Measurements from ENCODE around the gene DTX3.

Gene DTX3

GRCh38 chr12:57626111-57626920 is 21.7 kb downstream of the DTX3 start:
- Histone ChIP-seq H3K27me3 (ENCODE audit: insufficient read depth, low read length, poor library complexity) (peaks cover 16% of the 10 kb centered on the region), H4K20me1 (ENCODE audit: insufficient read depth, low read length) (no peaks in the 10 kb centered on the region), H3K36me3 (ENCODE audit: insufficient read depth, low read length) (no peaks in the 10 kb centered on the region), H3K4me2 (ENCODE audit: insufficient read depth, low read length) (no peak overlapping the region), H3K9me3 (ENCODE audit: insufficient read depth, low read length, severe bottlenecking) (no peaks in the 10 kb centered on the region), H3K79me2 (ENCODE audit: insufficient read depth, low read length) (no peaks in the 10 kb centered on the region), H3K4me1 (ENCODE audit: insufficient read depth, low read length) (no peaks in the 10 kb centered on the region), H3K4me3 (ENCODE audit: low read depth in 1 of 2, low read length in 2 of 2) (no peak overlapping the region), H3K9ac (ENCODE audit: low read depth, low read length) (no peak overlapping the region), H2AFZ (ENCODE audit: low read depth, low read length) (no peak overlapping the region), H3K27ac (ENCODE audit: low read length) (no peak overlapping the region)
- TF ChIP-seq CTCF (IDR thresholded peaks at IDR 0.05; ENCODE audit: borderline replicate concordance, extremely low read depth, low read length, poor library complexity, severe bottlenecking) (no peak), EZH2 (IDR thresholded peaks at IDR 0.05; ENCODE audit: borderline replicate concordance, low read depth, low read length, severe bottlenecking) (no peak)
- ATAC-seq (ENCODE audit: insufficient read depth, low read depth) (no peak), DNase-seq (no peak)

DNA sequence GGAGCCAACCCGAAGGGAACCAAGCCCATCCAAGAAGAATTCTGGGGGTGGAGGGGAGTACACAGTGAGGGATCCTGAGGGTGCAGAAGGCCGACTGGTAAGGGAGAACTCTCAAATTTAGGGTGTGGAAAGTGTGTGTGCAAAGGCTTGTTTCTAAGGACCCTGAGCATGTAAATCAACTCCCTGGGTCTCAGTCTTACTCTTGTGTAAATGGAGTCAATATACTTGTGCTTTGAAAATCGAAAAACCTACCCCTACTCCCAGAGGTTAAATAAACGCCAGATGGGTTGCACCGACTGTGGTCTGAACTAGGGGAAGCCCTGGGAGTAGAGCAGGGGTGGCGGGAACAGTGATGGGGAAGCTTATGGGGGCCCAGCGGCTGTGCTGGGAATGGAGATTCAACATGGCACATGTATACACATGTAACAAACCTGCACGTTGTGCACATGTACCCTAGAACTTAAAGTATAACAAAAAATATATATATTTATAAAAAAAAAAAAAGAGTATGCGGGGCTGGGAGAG is 22.4 kb downstream of the DTX3 start:
- DNase-seq (no peak), ATAC-seq (ENCODE audit: insufficient read depth, low read depth) (no peak)
- Histone ChIP-seq H3K4me2 (ENCODE audit: insufficient read depth, low read length) (no peak overlapping the region), H3K9me3 (ENCODE audit: insufficient read depth, low read length, severe bottlenecking) (no peaks in the 10 kb centered on the region), H4K20me1 (ENCODE audit: insufficient read depth, low read length) (no peaks in the 10 kb centered on the region), H3K79me2 (ENCODE audit: insufficient read depth, low read length) (no peaks in the 10 kb centered on the region), H3K36me3 (ENCODE audit: insufficient read depth, low read length) (no peaks in the 10 kb centered on the region), H3K27me3 (ENCODE audit: insufficient read depth, low read length, poor library complexity) (peaks cover 16% of the 10 kb centered on the region), H3K27ac (ENCODE audit: low read length) (no peak overlapping the region), H3K9ac (ENCODE audit: low read depth, low read length) (no peak overlapping the region), H3K4me3 (ENCODE audit: low read depth in 1 of 2, low read length in 2 of 2) (no peak overlapping the region), H3K4me1 (ENCODE audit: insufficient read depth, low read length) (no peaks in the 10 kb centered on the region), H2AFZ (ENCODE audit: low read depth, low read length) (no peak overlapping the region)
- TF ChIP-seq CTCF (IDR thresholded peaks at IDR 0.05; ENCODE audit: borderline replicate concordance, extremely low read depth, low read length, poor library complexity, severe bottlenecking) (no peak), EZH2 (IDR thresholded peaks at IDR 0.05; ENCODE audit: borderline replicate concordance, low read depth, low read length, severe bottlenecking) (no peak)

GRCh38 chr12:57627501-57628279 is 23.1 kb downstream of the DTX3 start:
- Histone ChIP-seq H3K36me3 (ENCODE audit: insufficient read depth, low read length) (no peaks in the 10 kb centered on the region), H3K4me2 (ENCODE audit: insufficient read depth, low read length) (no peak overlapping the region), H3K9me3 (ENCODE audit: insufficient read depth, low read length, severe bottlenecking) (no peaks in the 10 kb centered on the region), H2AFZ (ENCODE audit: low read depth, low read length) (no peak overlapping the region), H3K4me1 (ENCODE audit: insufficient read depth, low read length) (no peaks in the 10 kb centered on the region), H3K27ac (ENCODE audit: low read length) (no peak overlapping the region), H3K9ac (ENCODE audit: low read depth, low read length) (no peak overlapping the region), H3K27me3 (ENCODE audit: insufficient read depth, low read length, poor library complexity) (peaks cover 10% of the 10 kb centered on the region), H3K79me2 (ENCODE audit: insufficient read depth, low read length) (no peaks in the 10 kb centered on the region), H3K4me3 (ENCODE audit: low read depth in 1 of 2, low read length in 2 of 2) (no peak overlapping the region), H4K20me1 (ENCODE audit: insufficient read depth, low read length) (no peaks in the 10 kb centered on the region)
- DNase-seq (no peak), ATAC-seq (ENCODE audit: insufficient read depth, low read depth) (no peak)
- TF ChIP-seq CTCF (IDR thresholded peaks at IDR 0.05; ENCODE audit: borderline replicate concordance, extremely low read depth, low read length, poor library complexity, severe bottlenecking) (no peak), EZH2 (IDR thresholded peaks at IDR 0.05; ENCODE audit: borderline replicate concordance, low read depth, low read length, severe bottlenecking) (no peak)
